ENCODE measurements around the gene NR3C2.

The NR3C2 gene

DNA sequence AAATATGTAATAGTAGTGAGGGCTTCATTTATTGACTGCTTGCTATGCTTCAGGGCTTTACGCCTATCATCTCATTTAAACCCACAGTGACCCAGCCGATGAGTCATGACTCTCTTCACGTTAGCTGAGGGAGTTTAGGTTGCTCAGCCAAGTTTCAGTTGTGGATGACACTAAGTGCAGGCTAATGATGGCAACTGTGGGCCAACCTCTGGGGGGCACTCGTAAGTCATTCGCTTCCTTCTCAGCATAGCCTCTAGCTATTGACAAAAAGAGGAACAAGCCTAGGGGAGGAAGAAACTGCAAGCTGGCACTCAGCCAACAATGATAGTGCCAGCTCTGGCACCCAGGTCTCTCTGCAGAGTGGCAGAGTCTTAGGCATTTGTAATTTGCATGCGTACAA lies 385.3 kb downstream of the NR3C2 start:
- DNase-seq (ENCODE audit: low read depth in 2 of 2) = peak; percentile 16 to 25

DNA sequence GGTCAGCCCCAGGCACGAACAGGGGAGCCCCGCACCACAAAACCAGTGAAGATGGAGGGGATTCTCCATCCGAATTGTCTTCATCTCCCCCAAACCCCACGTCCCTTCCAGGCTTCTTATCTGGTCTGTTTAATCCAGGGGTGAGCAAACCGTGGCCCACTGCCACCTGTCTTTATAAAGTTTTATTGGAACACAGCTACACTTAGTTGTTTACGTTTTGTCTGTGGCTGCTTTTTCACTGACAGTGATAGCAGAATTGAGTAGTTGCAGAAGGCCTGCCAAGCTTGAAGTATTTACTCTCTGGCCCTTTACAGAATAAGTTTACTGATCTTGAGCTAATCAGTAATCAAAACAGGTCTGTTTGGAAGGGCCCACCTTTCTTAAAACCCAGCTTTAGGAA lies 386.4 kb downstream of the NR3C2 start:
- no peak for DNase-seq (ENCODE audit: low read depth in 2 of 2)

GRCh38 chr4:148054275-148054674 lies 387.9 kb downstream of the NR3C2 start:
- DNase-seq (ENCODE audit: low read depth in 2 of 2) = no peak

GRCh38 chr4:148053298-148054003 lies 388.8 kb downstream of the NR3C2 start:
- no peak for DNase-seq (ENCODE audit: low read depth in 2 of 2)

- DNase-seq (ENCODE audit: low read depth in 2 of 2) = no peak
These were observed 389.8 kb downstream of the NR3C2 start for GRCh38 chr4:148052448-148052847.

DNA sequence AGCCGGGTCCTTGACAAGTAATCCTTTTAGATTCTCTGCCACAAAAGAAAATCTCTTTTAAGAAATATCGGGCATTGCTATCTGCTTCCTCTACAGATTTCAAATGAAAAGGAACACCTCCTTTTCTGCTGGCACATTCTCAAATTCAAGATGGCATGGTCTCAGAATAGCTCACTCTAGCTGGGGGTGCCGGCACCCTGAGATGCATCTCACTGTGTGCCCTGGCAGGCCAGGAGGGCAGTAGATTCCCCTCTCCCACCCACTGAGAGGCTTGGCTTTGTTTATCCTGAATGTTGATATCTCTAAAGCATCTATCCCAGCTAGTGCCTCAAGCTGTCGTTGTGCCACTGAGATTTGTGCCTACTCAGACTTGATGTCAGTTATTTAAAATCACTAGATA lies 390.8 kb downstream of the NR3C2 start:
- no peak for DNase-seq (ENCODE audit: low read depth in 2 of 2)

GRCh38 chr4:148048598-148048997 lies 393.6 kb downstream of the NR3C2 start:
- DNase-seq (ENCODE audit: low read depth in 2 of 2) = no peak

GRCh38 chr4:148044912-148045352 lies 397.3 kb downstream of the NR3C2 start:
- no peak for DNase-seq (ENCODE audit: low read depth in 2 of 2)

GRCh38 chr4:148044089-148044911 lies 397.9 kb downstream of the NR3C2 start:
- DNase-seq (ENCODE audit: low read depth in 2 of 2) = no peak

DNA sequence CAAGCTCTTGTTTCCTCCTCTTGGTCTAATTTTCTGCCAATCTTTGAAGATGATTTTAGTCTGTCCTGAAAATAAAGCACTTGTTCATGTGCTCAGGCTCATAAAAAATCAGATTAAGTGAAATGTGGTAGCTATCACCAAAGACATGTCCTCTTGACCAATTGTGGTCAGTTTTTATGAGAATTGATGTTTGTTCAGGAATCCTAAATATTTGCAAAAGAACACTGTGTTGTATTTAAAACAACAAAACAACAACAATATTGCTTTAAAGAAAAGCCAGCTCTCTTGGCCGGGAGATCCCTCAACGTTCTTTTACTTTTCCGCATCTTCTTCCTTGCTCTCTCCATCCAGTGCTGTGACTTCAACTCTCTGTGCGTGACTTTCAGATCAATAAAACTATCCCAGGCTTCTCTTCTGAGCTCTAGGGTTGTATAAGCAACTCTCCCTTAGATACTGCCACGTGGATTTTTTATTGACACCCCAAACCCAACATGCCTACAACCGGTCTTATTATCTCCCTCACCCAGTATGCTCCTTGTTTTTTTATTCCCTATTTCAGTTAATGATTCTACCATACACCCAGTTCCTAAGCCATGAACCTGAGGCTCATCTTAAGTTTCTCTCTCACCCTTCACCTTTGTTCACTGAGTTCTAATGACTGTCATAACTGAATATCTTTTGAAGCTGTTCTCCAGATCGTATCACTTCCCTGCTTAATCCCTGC lies 400.4 kb downstream of the NR3C2 start:
- DNase-seq (ENCODE audit: low read depth in 2 of 2) = no peak

DNA sequence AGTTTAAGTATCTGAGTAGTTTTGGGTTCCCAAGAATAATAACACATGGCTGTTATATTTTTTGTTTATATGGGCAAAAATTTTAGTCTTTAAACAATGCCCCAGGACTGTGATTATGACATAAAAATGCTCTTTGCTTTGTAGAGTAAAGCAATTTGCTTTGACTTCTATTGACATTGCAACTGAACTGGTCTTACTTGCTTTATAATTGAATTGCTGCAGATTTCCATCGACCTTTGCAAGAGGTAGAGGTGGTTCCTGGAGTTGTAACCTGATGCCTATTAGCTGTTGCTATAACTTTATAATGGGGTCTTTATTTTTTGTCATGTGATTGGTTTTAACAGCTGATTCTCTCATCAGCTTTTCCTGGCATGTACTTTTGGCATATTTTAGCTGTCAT lies 407.4 kb downstream of the NR3C2 start:
- no peak for DNase-seq (ENCODE audit: low read depth in 2 of 2)

DNA sequence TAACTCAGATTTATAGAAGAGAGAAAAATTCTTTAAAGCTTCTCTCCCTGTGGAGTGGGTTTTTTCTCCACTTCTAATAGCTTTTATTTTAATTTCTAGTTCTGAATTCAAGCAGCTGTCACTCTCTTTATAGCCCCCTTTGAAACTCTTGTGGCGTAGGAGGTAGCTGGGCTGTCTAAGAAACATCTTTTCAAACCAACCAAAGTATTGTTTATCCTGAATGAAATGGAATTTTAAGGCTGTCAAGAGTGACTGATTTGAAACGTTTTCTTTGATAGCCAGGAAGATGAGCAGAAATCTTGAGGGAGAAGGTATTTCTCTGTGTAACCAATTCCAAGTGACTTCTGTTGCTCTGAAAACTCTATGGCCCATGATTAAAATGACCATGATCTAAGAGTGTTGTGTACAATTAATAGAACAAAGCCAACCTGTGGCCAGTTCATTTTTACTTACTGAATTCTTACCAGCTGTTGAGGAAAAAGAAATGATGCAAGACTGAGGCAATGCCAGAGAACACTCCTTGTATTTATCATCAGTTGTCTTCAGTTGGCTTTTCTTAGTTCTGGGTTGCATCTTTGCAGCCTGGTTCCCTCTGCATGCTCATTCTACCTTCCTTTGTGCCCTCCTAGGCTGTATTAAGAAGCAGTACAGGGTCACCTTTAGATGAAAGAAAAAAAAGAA lies 411.9 kb downstream of the NR3C2 start:
- no peak for DNase-seq (ENCODE audit: low read depth in 2 of 2)

GRCh38 chr4:148029781-148030180 lies 412.4 kb downstream of the NR3C2 start:
- no peak for DNase-seq (ENCODE audit: low read depth in 2 of 2)

Measured in stimulated activated CD4-positive, alpha-beta T cell treated with anti-CD3 and anti-CD28 coated beads, Interleukin-1b, Interleukin-23, amount 100 ng/mL, for 4 hours (primary cell).